CD4-positive, alpha-beta T cell treated with Interleukin-17A for 1 hour (primary cell): Measurements from ENCODE around the gene PDGFRB.

Source experiments
- DNase-seq: peaks from one replicate; pipeline ENCODE4 v3.0.0-alpha.2; 2020

Gene PDGFRB

GRCh38 chr5:150129454-150129812 is 26.2 kb downstream of the PDGFRB start:
- DNase-seq = no peak

GRCh38 chr5:150126921-150127265 is 28.8 kb downstream of the PDGFRB start:
- no peak for DNase-seq

- DNase-seq = no peak
Observed at GRCh38 chr5:150126199-150126920, 29.3 kb downstream of the PDGFRB start.

GRCh38 chr5:150125334-150125733 is 30.3 kb downstream of the PDGFRB start:
- DNase-seq = no peak

- DNase-seq = no peak
Observed at GRCh38 chr5:150124596-150124995, 31.0 kb downstream of the PDGFRB start.

GRCh38 chr5:150124111-150124557 is 31.5 kb downstream of the PDGFRB start:
- DNase-seq = no peak

- DNase-seq = no peak
Observed at GRCh38 chr5:150123542-150123941, 32.1 kb downstream of the PDGFRB start.

GRCh38 chr5:150122536-150123481 is 32.8 kb downstream of the PDGFRB start:
- no peak for DNase-seq

GRCh38 chr5:150122158-150122510 is 33.5 kb downstream of the PDGFRB start:
- DNase-seq = no peak

- DNase-seq = no peak
Observed at GRCh38 chr5:150121448-150122157, 34.0 kb downstream of the PDGFRB start.

- DNase-seq = no peak
Observed at GRCh38 chr5:150120617-150121447, 34.8 kb downstream of the PDGFRB start.

GRCh38 chr5:150120062-150120441 is 35.6 kb downstream of the PDGFRB start:
- DNase-seq = no peak

GRCh38 chr5:150119421-150120061 is 36.1 kb downstream of the PDGFRB start:
- DNase-seq = no peak

GRCh38 chr5:150118561-150119229 is 37.0 kb downstream of the PDGFRB start:
- no peak for DNase-seq

- no peak for DNase-seq
Observed at GRCh38 chr5:150117945-150118560, 37.6 kb downstream of the PDGFRB start.

GRCh38 chr5:150116667-150117400 is 38.8 kb downstream of the PDGFRB start:
- DNase-seq = no peak

GRCh38 chr5:150114773-150115408 is 40.8 kb downstream of the PDGFRB start:
- DNase-seq = no peak

GRCh38 chr5:150114102-150114641 is 41.5 kb downstream of the PDGFRB start:
- no peak for DNase-seq

GRCh38 chr5:150113047-150113744 is 42.4 kb downstream of the PDGFRB start:
- DNase-seq = no peak
